HepG2 (cell line): ENCODE results near the gene NFAT5. TPM values are rescaled to one million over a fixed set of nuclear protein-coding genes. Genes with fewer than 3 reads are reported as not detected.

Experiments
- CEBPG ChIP-seq: IDR thresholded peaks from 2 replicates; pipeline ENCODE4 v1.6.1; 2016
- DNMT3B ChIP-seq: conservative IDR thresholded peaks from 2 replicates; pipeline ENCODE4 v1.6.1; 2016; ENCODE audit warnings: missing biosample characterization, control low read depth
- EEA1 ChIP-seq: sonication (generic); formaldehyde crosslinking; IDR thresholded peaks from 2 replicates; pipeline ENCODE4 v1.5.1; 2020; ENCODE audit warnings: mild to moderate bottlenecking, missing genetic modification reagents, borderline replicate concordance
- FOXA3 ChIP-seq: IDR thresholded peaks from 2 replicates; pipeline ENCODE4 v1.6.1; 2016; ENCODE audit warnings: missing genetic modification reagents, missing compliant biosample characterization
- RCOR2 ChIP-seq: IDR thresholded peaks from 2 replicates; pipeline ENCODE4 v1.6.1; 2016; ENCODE audit warnings: missing biosample characterization, missing genetic modification reagents
- RORA ChIP-seq: sonication (generic); formaldehyde crosslinking; IDR thresholded peaks from 2 replicates; pipeline ENCODE4 v1.5.0; 2020; ENCODE audit warnings: mild to moderate bottlenecking, missing genetic modification reagents, moderate library complexity
- TAF1 ChIP-seq: sonication (generic); formaldehyde crosslinking; IDR thresholded peaks from 2 replicates; pipeline ENCODE4 v1.4.0; 2020; ENCODE audit warnings: missing genetic modification reagents
- TSC22D2 ChIP-seq: sonication (generic); formaldehyde crosslinking; IDR thresholded peaks from 2 replicates; pipeline ENCODE4 v1.5.1; 2020; ENCODE audit warnings: missing genetic modification reagents, mild to moderate bottlenecking, borderline replicate concordance
- ZFP36L2 ChIP-seq: sonication (generic); formaldehyde crosslinking; IDR thresholded peaks from 2 replicates; pipeline ENCODE4 v1.4.0; 2020; ENCODE audit warnings: missing genetic modification reagents
- ZSCAN20 ChIP-seq: sonication (generic); formaldehyde crosslinking; IDR thresholded peaks from 2 replicates; pipeline ENCODE4 v1.4.0; 2020; ENCODE audit warnings: missing genetic modification reagents, mild to moderate bottlenecking, borderline replicate concordance
- polyA plus RNA-seq, 8 experiments: library from polyadenylated mRNA; depleted of rRNA in 3 of 8; stranded (reverse) in 7 of 8; unstranded in 1 of 8; fragments of >200 nt; fragmentation: Illumina TruSeq in 4 of 8; extraction: Trizol in 4 of 8; gene quantifications; 2 replicates each; pipeline versions ENCODE4 v1.2.1 to v1.2.3, GENCODE V29; 2011 to 2016; ENCODE audit warnings: low read depth in 4 of 8, missing spikeins in 1 of 8, mixed read lengths in 1 of 8; ENCODE audit not compliant: insufficient read depth in 1 of 8
- total RNA-seq, 5 experiments: library from RNA; depleted of rRNA; stranded (reverse); fragments of >200 nt; fragmentation: Illumina TruSeq; extraction: Trizol; gene quantifications; 2 replicates each; pipeline ENCODE4 v1.2.3, GENCODE V29; 2016; ENCODE audit warnings: low read depth in 1 of 5
- TF ChIP-seq, protein P1 (sequence below): sonication (generic); formaldehyde crosslinking; IDR thresholded peaks from 2 replicates; pipeline ENCODE4 v1.4.0; 2020; ENCODE audit warnings: missing genetic modification reagents
- TF ChIP-seq, protein P2 (sequence below): sonication (generic); formaldehyde crosslinking; IDR thresholded peaks from 2 replicates; pipeline ENCODE4 v1.5.1; 2020; ENCODE audit warnings: missing genetic modification reagents, mild to moderate bottlenecking, borderline replicate concordance
- TF ChIP-seq, protein P3 (sequence below): sonication (generic); formaldehyde crosslinking; IDR thresholded peaks from 2 replicates; pipeline ENCODE4 v1.4.0; 2020; ENCODE audit warnings: missing genetic modification reagents
- TF ChIP-seq, protein P4 (sequence below): sonication (generic); formaldehyde crosslinking; conservative IDR thresholded peaks from 2 replicates; pipeline ENCODE4 v1.5.0; 2020; ENCODE audit warnings: missing genetic modification reagents
- TF ChIP-seq, protein P5 (sequence below): sonication (generic); formaldehyde crosslinking; IDR thresholded peaks from 2 replicates; pipeline ENCODE4 v1.4.0; 2020; ENCODE audit warnings: missing genetic modification reagents, mild to moderate bottlenecking, borderline replicate concordance
- TF ChIP-seq, protein P6 (sequence below): sonication (generic); formaldehyde crosslinking; IDR thresholded peaks from 2 replicates; pipeline ENCODE4 v1.5.0; 2020; ENCODE audit warnings: mild to moderate bottlenecking, missing genetic modification reagents, moderate library complexity

Gene NFAT5
- total and polyA plus RNA-seq, 2 of the 13 experiments (the other 11 are each of a cell fraction or from before 2014, with no cell fraction given), result 20.5 to 54.3 TPM

DNA sequence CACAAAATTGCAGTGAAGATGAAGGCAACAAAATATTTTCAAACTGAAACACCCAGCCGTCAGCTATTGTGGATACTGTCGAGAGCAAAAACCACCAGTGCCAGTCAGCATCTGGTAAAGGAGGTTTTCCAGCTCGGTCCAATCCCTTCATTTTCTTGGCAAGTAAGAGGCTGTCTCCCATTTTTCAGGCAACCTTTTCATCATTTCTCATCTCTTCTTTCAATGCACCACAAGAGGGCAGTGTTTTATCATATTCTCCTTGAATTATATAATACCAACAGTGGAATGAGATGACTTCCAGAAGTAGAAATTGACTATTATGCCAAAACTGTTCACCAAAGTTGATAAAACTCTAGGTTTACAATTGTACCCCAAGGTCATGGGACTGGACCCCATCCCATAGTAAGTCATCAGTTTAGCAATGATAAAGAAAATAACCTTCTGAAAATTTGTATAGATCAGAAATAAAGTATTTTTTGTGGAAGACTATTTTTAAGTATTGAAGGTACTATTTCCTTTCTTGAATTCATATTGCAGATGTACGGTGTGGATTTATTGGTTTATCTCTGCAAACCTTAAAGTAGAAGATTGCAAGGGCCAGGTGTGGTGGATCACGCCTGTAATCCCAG lies 143.8 kb downstream of the NFAT5 start (continued):
- TF ChIP-seq, protein P1, sequence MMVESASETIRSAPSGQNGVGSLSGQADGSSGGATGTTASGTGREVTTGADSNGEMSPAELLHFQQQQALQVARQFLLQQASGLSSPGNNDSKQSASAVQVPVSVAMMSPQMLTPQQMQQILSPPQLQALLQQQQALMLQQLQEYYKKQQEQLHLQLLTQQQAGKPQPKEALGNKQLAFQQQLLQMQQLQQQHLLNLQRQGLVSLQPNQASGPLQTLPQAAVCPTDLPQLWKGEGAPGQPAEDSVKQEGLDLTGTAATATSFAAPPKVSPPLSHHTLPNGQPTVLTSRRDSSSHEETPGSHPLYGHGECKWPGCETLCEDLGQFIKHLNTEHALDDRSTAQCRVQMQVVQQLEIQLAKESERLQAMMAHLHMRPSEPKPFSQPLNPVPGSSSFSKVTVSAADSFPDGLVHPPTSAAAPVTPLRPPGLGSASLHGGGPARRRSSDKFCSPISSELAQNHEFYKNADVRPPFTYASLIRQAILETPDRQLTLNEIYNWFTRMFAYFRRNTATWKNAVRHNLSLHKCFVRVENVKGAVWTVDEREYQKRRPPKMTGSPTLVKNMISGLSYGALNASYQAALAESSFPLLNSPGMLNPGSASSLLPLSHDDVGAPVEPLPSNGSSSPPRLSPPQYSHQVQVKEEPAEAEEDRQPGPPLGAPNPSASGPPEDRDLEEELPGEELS (CRISPR knock-in tag), result 0 out of 2 replicates have a peak, but pooled peaks have one; percentile 30
- peak; percentile 48; the same call in 1 of the 2 replicates for TF ChIP-seq FOXA3
- TF ChIP-seq RORA (CRISPR knock-in tag), result no peak
- TF ChIP-seq, protein P2, sequence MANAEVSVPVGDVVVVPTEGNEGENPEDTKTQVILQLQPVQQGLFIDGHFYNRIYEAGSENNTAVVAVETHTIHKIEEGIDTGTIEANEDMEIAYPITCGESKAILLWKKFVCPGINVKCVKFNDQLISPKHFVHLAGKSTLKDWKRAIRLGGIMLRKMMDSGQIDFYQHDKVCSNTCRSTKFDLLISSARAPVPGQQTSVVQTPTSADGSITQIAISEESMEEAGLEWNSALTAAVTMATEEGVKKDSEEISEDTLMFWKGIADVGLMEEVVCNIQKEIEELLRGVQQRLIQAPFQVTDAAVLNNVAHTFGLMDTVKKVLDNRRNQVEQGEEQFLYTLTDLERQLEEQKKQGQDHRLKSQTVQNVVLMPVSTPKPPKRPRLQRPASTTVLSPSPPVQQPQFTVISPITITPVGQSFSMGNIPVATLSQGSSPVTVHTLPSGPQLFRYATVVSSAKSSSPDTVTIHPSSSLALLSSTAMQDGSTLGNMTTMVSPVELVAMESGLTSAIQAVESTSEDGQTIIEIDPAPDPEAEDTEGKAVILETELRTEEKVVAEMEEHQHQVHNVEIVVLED, result no peak
- TF ChIP-seq, protein P3, sequence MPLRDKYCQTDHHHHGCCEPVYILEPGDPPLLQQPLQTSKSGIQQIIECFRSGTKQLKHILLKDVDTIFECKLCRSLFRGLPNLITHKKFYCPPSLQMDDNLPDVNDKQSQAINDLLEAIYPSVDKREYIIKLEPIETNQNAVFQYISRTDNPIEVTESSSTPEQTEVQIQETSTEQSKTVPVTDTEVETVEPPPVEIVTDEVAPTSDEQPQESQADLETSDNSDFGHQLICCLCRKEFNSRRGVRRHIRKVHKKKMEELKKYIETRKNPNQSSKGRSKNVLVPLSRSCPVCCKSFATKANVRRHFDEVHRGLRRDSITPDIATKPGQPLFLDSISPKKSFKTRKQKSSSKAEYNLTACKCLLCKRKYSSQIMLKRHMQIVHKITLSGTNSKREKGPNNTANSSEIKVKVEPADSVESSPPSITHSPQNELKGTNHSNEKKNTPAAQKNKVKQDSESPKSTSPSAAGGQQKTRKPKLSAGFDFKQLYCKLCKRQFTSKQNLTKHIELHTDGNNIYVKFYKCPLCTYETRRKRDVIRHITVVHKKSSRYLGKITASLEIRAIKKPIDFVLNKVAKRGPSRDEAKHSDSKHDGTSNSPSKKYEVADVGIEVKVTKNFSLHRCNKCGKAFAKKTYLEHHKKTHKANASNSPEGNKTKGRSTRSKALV (CRISPR knock-in tag), result peak; percentile 62; the same call in 1 of the 2 replicates
- no peak for TF ChIP-seq EEA1 (CRISPR knock-in tag)
- no peak for TF ChIP-seq ZSCAN20 (CRISPR knock-in tag)
- no peak for TF ChIP-seq ZFP36L2 (CRISPR knock-in tag)
- TF ChIP-seq RCOR2 (CRISPR knock-in tag), result peak; percentile 40; the same call in 1 of the 2 replicates
- TF ChIP-seq CEBPG (CRISPR knock-in tag), result no peak; the same call in 1 of the 2 replicates
- no peak for TF ChIP-seq DNMT3B (CRISPR knock-in tag)
- no peak for TF ChIP-seq TAF1 (CRISPR knock-in tag)
- TF ChIP-seq, protein P4, sequence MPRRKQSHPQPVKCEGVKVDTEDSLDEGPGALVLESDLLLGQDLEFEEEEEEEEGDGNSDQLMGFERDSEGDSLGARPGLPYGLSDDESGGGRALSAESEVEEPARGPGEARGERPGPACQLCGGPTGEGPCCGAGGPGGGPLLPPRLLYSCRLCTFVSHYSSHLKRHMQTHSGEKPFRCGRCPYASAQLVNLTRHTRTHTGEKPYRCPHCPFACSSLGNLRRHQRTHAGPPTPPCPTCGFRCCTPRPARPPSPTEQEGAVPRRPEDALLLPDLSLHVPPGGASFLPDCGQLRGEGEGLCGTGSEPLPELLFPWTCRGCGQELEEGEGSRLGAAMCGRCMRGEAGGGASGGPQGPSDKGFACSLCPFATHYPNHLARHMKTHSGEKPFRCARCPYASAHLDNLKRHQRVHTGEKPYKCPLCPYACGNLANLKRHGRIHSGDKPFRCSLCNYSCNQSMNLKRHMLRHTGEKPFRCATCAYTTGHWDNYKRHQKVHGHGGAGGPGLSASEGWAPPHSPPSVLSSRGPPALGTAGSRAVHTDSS, result no peak
- no peak for TF ChIP-seq TSC22D2
- TF ChIP-seq, protein P5, sequence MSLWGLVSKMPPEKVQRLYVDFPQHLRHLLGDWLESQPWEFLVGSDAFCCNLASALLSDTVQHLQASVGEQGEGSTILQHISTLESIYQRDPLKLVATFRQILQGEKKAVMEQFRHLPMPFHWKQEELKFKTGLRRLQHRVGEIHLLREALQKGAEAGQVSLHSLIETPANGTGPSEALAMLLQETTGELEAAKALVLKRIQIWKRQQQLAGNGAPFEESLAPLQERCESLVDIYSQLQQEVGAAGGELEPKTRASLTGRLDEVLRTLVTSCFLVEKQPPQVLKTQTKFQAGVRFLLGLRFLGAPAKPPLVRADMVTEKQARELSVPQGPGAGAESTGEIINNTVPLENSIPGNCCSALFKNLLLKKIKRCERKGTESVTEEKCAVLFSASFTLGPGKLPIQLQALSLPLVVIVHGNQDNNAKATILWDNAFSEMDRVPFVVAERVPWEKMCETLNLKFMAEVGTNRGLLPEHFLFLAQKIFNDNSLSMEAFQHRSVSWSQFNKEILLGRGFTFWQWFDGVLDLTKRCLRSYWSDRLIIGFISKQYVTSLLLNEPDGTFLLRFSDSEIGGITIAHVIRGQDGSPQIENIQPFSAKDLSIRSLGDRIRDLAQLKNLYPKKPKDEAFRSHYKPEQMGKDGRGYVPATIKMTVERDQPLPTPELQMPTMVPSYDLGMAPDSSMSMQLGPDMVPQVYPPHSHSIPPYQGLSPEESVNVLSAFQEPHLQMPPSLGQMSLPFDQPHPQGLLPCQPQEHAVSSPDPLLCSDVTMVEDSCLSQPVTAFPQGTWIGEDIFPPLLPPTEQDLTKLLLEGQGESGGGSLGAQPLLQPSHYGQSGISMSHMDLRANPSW (CRISPR knock-in tag), result no peak
- TF ChIP-seq, protein P6, sequence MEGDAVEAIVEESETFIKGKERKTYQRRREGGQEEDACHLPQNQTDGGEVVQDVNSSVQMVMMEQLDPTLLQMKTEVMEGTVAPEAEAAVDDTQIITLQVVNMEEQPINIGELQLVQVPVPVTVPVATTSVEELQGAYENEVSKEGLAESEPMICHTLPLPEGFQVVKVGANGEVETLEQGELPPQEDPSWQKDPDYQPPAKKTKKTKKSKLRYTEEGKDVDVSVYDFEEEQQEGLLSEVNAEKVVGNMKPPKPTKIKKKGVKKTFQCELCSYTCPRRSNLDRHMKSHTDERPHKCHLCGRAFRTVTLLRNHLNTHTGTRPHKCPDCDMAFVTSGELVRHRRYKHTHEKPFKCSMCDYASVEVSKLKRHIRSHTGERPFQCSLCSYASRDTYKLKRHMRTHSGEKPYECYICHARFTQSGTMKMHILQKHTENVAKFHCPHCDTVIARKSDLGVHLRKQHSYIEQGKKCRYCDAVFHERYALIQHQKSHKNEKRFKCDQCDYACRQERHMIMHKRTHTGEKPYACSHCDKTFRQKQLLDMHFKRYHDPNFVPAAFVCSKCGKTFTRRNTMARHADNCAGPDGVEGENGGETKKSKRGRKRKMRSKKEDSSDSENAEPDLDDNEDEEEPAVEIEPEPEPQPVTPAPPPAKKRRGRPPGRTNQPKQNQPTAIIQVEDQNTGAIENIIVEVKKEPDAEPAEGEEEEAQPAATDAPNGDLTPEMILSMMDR (CRISPR knock-in tag), result peak; percentile 85
